K562 (cell line): Measurements from ENCODE around the gene FTO.

Source experiments
- BHLHE40 ChIP-seq: IDR thresholded peaks from 2 replicates; pipeline ENCODE4 v1.6.1; 2011; ENCODE audit warnings: low read length, improper control_type of control experiment
- CTCF ChIP-seq, 3 experiments: IDR thresholded peaks in 2 of 3; conservative IDR thresholded peaks in 1 of 3; 2 replicates each; pipeline ENCODE4 v1.5.1; 2011 to 2012; ENCODE audit warnings: low read length in 3 of 3, mild to moderate bottlenecking in 3 of 3, control low read depth in 2 of 3, improper control_type of control experiment in 1 of 3, inconsistent platforms in 1 of 3, low read depth in 1 of 3, mixed read lengths in 1 of 3, moderate library complexity in 1 of 3; ENCODE audit not compliant: insufficient read depth in 2 of 3
- ESRRA ChIP-seq: fragments of 450-650 bp; IDR thresholded peaks from 2 replicates; pipeline ENCODE4 v1.6.1; 2014; ENCODE audit warnings: low read depth, mild to moderate bottlenecking, moderate library complexity, borderline replicate concordance
- HNRNPL ChIP-seq: fragments of 200-400 bp; formaldehyde crosslinking; IDR thresholded peaks from 2 replicates; pipeline ENCODE4 v1.6.1; 2017; ENCODE audit warnings: low read depth, mild to moderate bottlenecking, low read length
- KAT2B ChIP-seq: IDR thresholded peaks from one replicate; pipeline ENCODE4 v1.6.1; 2012; ENCODE audit warnings: low read depth, mild to moderate bottlenecking, control low read depth, inconsistent platforms, low read length, moderate library complexity
- MECOM ChIP-seq: fragments of 250-450 bp; sonication (Bioruptor Pico); IDR thresholded peaks from 2 replicates; pipeline ENCODE4 v1.8.0; 2022; ENCODE audit warnings: inconsistent platforms
- RBM17 ChIP-seq: fragments of 200-400 bp; formaldehyde crosslinking; IDR thresholded peaks from 2 replicates; pipeline ENCODE4 v1.6.1; 2017; ENCODE audit warnings: low read depth, mild to moderate bottlenecking, low read length, borderline replicate concordance
- RBM39 ChIP-seq: fragments of 200-400 bp; formaldehyde crosslinking; optimal IDR thresholded peaks from 2 replicates; pipeline ENCODE3; 2018; ENCODE audit warnings: low read depth, low read length
- SMC3 ChIP-seq: conservative IDR thresholded peaks from 2 replicates; pipeline ENCODE4 v1.6.1; 2011; ENCODE audit warnings: low read depth, low read length, improper control_type of control experiment; ENCODE audit not compliant: insufficient read depth
- SP1 ChIP-seq: sonication (generic); formaldehyde crosslinking; IDR thresholded peaks from 2 replicates; pipeline ENCODE4 v1.8.1; 2022; ENCODE audit warnings: mild to moderate bottlenecking, missing genetic modification reagents
- TSHZ1 ChIP-seq: fragments of 250-450 bp; sonication (Bioruptor Pico); IDR thresholded peaks from 2 replicates; pipeline ENCODE4 v1.4.0; 2020; ENCODE audit warnings: mild to moderate bottlenecking, moderate library complexity
- ZNF232 ChIP-seq: sonication (generic); formaldehyde crosslinking; IDR thresholded peaks from 2 replicates; pipeline ENCODE4 v1.8.0; 2022; ENCODE audit warnings: mild to moderate bottlenecking, missing genetic modification reagents
- TF ChIP-seq, protein P1 (sequence below): sonication (generic); formaldehyde crosslinking; IDR thresholded peaks from 2 replicates; pipeline ENCODE4 v1.8.0; 2022; ENCODE audit warnings: mild to moderate bottlenecking, low read depth, missing genetic modification reagents

- TF ChIP-seq RBM39 (no peak), CTCF (IDR thresholded peaks at IDR 0.05 in 2 of 3, conservative IDR thresholded peaks at IDR 0.05 in 1 of 3; ENCODE audit: insufficient read depth in 2 of 3, low read depth in 1 of 3, low read length in 3 of 3) (no peak), HNRNPL (no peak), TSHZ1 (CRISPR knock-in tag) (no peak), ESRRA (no peak), KAT2B (no peak), BHLHE40 (no peak), SP1 (no peak), RBM17 (no peak), MECOM (CRISPR knock-in tag) (no peak), ZNF232 (CRISPR knock-in tag) (no peak), SMC3 (no peak)
- TF ChIP-seq, protein P1, sequence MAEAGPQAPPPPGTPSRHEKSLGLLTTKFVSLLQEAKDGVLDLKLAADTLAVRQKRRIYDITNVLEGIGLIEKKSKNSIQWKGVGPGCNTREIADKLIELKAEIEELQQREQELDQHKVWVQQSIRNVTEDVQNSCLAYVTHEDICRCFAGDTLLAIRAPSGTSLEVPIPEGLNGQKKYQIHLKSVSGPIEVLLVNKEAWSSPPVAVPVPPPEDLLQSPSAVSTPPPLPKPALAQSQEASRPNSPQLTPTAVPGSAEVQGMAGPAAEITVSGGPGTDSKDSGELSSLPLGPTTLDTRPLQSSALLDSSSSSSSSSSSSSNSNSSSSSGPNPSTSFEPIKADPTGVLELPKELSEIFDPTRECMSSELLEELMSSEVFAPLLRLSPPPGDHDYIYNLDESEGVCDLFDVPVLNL (CRISPR knock-in tag), result no peak
These were observed 190.7 kb downstream of the FTO start for GRCh38 chr16:53894686-53895085.
